PFSK-1 (cell line): ENCODE measurements around the gene VGLL4.

ENCODE experiments used
- FOXP2 ChIP-seq: optimal IDR thresholded peaks from 2 replicates; pipeline ENCODE3; 2011; ENCODE audit warnings: borderline replicate concordance, control low read depth, inconsistent platforms; ENCODE audit not compliant: insufficient read depth; ENCODE audit errors: extremely low read length, extremely low read depth
- POLR2AphosphoS5 ChIP-seq: IDR thresholded peaks from 2 replicates; pipeline ENCODE4 v1.6.1; 2012; ENCODE audit warnings: low read depth, mild to moderate bottlenecking, control low read depth, low read length, moderate library complexity
- SIN3A ChIP-seq: IDR thresholded peaks from 2 replicates; pipeline ENCODE4 v1.6.1; 2012; ENCODE audit warnings: mild to moderate bottlenecking, low read length, moderate library complexity, borderline replicate concordance; ENCODE audit not compliant: insufficient read depth
- TAF1 ChIP-seq: IDR thresholded peaks from 2 replicates; pipeline ENCODE4 v1.6.1; 2012; ENCODE audit warnings: low read length, control low read depth, borderline replicate concordance; ENCODE audit not compliant: insufficient read depth
- TF ChIP-seq, protein P1 (sequence below), 2 experiments: IDR thresholded peaks; 2 replicates each; pipeline versions ENCODE4 v1.6.1 to v1.8.0; 2011 to 2012; ENCODE audit warnings: low read depth in 2 of 2, low read length in 2 of 2, control low read depth in 1 of 2, inconsistent platforms in 1 of 2, mild to moderate bottlenecking in 1 of 2, moderate library complexity in 1 of 2; ENCODE audit not compliant: insufficient read depth in 1 of 2

DNA sequence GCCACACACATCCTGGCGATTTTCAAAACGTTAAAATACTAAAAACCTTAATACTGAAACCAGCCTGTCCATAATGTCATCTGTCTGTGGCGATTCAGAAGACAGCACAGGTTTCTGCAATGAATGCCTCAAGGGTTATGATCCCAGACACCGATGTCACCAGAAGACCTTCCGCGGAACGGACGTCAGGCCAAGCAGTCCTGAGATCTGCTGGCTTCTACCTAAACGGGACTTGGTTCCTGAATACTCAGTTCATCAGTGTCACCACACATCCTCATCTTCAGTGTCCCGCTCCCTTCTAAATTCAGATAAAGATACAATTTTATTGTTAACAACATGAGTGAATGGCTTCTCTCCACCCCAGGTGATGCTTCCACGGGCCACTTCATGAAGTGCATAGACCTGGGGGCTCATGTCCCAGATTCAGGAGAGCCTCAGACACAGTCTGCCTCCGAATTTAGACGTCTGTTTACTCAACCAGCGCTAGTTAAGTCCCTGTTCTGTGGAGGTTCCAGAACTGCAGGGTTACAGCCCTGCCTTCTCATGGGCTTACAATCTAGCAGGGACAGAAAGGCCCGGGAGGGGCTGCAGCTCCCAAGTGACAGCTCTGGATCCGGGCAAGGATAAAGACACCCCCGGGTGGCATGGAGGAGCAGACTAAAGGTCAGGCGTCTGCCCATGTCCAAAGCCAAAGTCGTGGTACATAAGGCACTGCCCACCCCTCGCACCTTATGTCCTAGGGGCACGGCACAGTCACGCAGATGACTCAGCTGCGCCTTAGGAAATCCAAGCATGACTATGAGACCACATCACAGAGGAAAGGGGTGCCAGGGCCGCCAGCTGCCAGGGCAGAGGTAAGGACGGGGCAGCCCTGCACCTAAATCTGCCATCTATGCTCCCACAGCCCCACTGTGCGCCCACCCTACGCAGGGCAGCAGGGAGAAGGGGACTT is 75.9 kb downstream of the VGLL4 start:
- TF ChIP-seq POLR2AphosphoS5 (no peak), SIN3A (no peak), TAF1 (no peak), FOXP2 (no peak)
- TF ChIP-seq, protein P1, sequence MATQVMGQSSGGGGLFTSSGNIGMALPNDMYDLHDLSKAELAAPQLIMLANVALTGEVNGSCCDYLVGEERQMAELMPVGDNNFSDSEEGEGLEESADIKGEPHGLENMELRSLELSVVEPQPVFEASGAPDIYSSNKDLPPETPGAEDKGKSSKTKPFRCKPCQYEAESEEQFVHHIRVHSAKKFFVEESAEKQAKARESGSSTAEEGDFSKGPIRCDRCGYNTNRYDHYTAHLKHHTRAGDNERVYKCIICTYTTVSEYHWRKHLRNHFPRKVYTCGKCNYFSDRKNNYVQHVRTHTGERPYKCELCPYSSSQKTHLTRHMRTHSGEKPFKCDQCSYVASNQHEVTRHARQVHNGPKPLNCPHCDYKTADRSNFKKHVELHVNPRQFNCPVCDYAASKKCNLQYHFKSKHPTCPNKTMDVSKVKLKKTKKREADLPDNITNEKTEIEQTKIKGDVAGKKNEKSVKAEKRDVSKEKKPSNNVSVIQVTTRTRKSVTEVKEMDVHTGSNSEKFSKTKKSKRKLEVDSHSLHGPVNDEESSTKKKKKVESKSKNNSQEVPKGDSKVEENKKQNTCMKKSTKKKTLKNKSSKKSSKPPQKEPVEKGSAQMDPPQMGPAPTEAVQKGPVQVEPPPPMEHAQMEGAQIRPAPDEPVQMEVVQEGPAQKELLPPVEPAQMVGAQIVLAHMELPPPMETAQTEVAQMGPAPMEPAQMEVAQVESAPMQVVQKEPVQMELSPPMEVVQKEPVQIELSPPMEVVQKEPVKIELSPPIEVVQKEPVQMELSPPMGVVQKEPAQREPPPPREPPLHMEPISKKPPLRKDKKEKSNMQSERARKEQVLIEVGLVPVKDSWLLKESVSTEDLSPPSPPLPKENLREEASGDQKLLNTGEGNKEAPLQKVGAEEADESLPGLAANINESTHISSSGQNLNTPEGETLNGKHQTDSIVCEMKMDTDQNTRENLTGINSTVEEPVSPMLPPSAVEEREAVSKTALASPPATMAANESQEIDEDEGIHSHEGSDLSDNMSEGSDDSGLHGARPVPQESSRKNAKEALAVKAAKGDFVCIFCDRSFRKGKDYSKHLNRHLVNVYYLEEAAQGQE (IDR thresholded peaks at IDR 0.05; ENCODE audit: insufficient read depth in 1 of 2, low read depth in 2 of 2, low read length in 2 of 2), result no peak
